Measurements from ENCODE around the gene KCNJ6.
"Not testable (repeated sequence)": the region's sequence is repeated elsewhere in the genome, so short reads cannot be mapped to it uniquely, and the experiment has no call there.

KCNJ6 gene

DNA sequence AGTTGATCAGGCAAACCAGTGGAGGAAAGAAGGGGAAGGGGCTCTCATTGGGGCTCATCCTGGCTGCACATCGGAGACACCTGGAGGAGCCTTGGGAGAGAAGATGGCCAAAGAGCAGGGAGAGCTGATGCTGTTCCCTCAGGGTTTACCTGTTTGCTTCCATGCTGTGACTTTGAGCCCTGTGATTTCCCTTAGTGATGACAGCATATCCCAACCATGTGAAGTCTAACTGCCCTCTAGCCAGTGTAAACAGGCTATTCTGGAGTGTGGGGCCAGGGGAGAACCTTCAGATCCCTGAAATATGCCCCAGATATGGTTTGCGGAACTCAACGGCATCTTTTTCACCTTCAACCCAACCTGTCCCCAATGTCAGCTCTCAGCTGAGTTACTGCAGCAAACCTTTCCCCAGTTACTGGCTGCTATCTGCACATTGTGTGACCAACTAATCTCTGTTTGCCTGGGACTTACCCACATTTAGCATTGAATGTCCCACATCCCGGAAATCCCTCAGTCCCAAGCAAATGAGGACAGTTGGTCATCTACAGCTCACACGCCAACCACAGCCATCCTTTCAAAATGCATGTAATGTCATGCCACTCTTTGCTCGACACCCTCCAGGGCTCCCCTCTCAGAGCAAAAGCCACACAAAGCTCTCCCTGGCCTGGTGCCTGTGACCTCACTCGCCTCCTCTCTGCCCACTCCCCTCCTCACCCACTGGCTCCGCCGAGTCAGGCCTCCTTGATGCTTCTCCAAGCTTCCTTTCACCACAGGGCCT, 242.3 kb downstream of the KCNJ6 start:
- no peak for DNase-seq

- DNase-seq = no peak
Observed at GRCh38 chr21:37671381-37671780, 244.9 kb downstream of the KCNJ6 start.

DNA sequence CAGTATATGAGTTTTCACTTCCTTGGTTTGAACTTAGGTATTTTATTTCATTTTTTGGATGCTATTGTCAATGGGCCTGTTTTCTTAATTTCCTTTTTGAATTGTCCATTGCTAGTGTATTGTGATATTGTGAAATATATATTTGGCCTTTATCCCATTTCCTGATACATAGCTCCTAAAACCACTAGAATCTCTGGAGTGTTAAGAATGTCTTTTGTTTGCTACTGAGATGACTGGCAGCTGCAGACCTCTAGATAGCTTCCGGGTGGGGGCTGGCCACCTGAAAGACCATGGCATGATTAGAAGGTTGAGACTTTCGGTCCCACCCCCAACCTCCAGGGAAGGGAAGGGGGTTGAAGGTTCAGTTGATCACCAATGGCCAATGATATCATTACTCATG, 245.4 kb downstream of the KCNJ6 start:
- no peak for DNase-seq

- no peak for DNase-seq
Observed at GRCh38 chr21:37669249-37669648, 247.0 kb downstream of the KCNJ6 start.

- DNase-seq = no peak
Observed at GRCh38 chr21:37668462-37669239, 247.6 kb downstream of the KCNJ6 start.

DNA sequence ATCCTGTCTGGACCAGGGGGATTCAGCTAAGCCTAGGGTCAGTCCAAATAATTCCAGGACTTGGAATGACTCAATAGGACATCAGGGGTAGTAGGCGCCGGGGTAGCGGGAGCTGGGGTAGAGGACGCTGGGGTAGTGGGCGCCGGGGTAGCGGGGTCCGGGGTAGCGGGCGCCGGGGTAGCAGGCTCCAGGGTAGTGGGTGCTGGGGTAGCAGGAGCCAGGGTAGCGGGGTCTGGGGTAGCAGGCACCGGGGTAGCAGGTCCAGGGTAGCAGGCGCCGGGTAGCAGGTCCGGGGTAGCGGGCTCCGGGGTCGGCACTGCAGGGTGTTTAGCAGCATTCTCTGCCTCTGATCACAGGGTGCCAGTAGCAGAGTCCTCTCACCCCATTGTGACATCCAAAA, 248.9 kb downstream of the KCNJ6 start:
- no peak for DNase-seq

DNA sequence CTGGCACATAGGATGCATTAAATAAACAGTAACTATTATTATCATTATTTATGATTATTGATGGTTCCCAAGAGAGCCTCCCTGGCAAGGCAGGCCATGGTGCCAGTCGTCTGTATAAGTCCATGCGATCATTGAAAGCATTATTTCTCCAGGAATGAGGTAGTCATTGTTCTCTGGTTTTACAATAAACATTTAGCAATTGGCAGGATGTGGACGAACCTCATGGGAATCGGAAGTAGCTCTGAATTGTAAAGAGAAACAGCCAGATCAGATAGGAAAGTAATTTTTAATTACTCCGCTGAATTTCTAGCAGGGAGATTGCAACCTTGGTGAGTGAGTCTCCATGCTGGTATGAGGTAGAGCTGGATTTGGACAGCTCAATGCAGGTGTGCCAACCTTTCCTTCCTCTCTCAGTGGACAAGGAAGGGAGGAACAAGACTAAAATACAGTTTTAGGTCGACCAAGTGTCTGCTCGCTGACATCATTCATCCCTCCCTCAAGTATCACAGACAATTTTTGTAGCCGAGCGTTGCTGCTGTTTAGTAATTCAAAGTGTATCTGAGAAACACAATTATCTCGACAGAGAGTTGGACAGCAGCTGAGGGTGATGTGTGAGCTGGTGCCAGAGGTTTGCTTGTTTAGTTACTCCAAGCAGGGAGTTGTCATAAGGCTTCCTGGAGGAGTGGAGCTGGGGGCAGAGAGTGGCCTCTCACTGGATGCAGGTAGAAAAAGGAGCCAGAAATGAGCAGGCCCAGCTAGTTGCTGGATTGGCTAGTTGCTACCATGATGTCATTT, 250.8 kb downstream of the KCNJ6 start:
- DNase-seq = no peak

DNA sequence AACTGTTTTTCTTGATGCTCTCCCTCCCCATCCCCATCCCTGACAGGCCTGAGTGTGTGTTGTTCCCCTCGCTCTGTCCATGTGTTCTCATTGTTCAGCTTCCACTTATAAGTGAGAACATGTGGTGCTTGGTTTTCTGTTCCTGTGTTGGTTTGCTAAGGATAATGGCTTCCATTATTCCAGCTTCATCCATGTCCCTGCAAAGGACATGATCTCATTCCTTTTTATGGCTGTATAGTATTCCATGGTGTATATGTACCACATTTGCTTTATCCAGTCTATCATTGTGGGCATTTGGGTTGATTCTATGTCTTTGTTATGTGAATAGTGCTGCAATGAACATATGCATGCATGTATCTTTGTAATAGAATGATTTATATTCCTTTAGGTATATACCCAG, 254.0 kb downstream of the KCNJ6 start:
- not testable (repeated sequence) for DNase-seq

GRCh38 chr21:37660709-37661108, 255.5 kb downstream of the KCNJ6 start:
- no peak for DNase-seq

- no peak for DNase-seq
Observed at GRCh38 chr21:37659874-37660273, 256.4 kb downstream of the KCNJ6 start.

DNA sequence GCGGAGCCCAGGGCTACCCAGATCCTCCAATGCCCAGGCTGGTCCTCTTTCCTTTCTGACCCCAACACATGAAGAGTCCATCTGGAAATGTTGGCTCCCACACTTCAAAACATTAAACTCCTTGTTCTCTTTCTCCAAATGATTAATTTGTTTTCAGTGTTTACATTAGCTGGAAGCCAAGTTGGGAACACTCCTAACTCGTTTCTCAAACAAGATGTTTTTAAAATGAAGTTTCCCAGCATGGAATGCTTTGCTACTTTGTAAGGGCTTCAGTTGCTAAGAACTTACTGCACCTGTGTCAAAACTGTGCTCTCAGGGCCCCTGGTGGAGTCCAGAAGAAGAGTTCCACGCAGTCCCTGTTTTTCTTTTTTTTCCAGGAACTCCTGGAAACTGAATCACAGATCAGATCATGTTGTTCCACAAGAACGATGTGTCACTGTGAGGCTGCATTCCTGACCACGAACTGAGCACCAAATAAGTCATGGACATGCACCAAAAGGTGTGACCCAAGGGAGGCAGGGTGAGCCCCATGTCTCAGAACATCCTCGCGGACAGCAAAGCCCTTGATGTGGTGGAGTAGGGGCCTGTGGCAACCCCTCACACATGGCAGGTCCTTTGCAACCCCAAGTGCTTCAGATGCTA, 257.3 kb downstream of the KCNJ6 start:
- no peak for DNase-seq

GRCh38 chr21:37658121-37658816, 258.0 kb downstream of the KCNJ6 start:
- DNase-seq = peak; percentile 29

GRCh38 chr21:37656899-37657298, 259.4 kb downstream of the KCNJ6 start:
- no peak for DNase-seq

GRCh38 chr21:37655611-37656300, 260.5 kb downstream of the KCNJ6 start:
- DNase-seq = no peak

- no peak for DNase-seq
Observed at GRCh38 chr21:37654596-37654995, 261.7 kb downstream of the KCNJ6 start.

DNA sequence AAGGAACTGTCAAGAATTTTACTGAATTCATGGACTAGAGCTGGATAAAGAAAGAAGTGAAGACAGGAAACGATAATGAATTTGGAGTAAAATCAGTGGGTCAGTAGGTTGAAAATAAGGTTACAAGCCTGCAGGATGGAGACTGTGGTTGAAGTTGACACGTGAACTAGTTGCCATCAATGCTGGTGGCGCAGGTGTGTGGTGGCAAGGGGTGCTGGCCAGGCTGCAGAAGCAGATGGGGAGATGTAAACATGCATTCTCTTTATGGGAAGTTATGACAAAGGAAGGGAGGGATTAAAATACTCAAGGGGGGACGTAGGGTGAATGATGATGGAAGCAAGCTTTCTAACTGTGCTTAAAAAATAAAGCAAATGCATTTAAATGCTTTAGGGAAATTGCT, 263.1 kb downstream of the KCNJ6 start:
- no peak for DNase-seq

DNA sequence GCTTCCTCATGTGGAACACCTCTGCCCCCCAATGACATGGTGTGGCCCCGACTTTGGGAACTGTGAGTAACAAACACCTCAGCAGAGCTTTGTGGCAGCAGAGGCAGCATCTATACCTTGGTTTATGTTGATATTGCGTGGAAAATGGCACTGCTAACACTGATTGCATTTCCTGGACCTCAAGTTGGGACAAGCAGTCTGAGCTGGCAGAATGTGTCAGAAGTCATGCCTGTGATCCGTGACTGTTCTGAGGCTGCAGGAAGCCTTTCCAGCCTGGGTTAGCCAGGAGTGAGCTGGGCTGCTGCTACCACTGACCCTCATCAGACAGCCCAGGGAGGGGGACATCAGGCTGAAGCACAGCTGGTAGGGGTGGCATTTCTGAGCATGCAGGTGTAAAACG, 268.5 kb downstream of the KCNJ6 start:
- no peak for DNase-seq

DNA sequence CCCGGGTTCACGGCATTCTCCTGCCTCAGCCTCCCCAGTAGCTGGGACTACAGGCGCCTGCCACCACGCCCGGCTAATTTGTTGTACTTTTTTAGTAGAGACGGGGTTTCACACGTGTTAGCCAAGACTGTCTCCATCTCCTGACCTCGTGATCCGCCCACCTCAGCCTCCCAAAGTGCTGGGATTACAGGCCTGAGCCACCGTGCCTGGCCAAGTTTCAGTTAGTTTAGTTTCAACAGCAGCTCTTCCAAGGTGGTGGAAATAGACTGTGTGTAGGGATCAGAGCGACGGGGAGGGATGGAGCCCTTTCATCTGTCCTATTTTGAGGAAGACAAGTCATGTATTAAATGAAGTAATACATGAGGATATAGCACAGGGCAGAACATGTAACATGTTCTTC, 269.5 kb downstream of the KCNJ6 start:
- DNase-seq = not testable (repeated sequence)

DNA sequence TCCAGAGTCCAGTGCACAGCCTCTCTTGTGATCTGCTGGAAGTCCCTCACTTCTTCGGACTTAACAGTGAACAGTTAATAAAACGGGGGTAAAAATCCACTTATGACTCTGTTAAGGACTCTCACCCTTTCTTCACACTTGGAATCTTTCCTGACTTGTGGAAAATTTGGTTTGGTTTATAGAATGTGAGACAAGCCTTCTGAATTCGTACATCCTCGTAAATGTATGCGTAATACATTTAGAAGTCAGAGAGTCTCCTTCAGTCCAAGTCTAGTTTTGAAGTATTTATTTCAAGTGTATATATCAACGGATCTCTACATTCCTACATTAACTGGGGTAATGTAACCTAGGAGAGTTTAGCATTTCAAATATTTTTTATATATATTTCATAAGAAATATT, 270.4 kb downstream of the KCNJ6 start:
- DNase-seq = no peak

DNA sequence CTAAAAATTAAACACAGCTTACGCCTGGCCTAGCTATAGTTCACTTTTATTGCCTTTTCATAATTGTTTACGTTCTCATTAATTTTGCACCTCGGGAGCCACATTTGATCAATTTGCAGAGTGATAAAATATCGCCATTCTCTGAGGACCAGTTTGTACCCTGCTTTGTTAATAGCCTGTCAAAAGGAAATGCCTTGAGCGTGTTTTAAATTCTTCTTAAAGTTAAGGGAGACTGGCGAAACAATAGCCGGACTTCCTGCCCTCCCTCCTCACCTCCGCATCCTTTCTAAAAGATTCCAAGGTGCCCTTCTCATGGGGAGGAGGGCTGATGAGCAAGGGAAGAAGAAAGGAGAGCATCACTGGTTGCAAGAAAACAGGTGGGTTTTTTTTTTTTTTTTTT, 271.6 kb downstream of the KCNJ6 start:
- DNase-seq = no peak

DNA sequence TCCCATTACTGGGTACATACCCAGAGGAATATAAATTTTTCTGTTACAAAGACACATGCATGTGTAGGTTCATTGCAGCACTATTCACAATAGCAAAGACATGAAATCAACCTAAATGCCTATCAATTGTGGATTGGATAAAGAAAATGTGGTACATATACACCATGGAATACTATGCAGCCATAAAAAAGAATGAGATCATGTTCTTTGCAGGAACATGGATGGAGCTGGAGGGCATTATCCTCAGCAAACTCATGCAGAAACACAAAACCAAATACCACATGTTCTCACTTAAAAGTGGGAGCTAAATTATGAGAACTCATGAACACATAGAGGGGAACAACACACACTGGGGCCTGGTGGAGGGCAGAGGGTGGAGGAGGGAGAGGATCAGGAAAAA, 272.4 kb downstream of the KCNJ6 start:
- DNase-seq = not testable (repeated sequence)

Measured in right kidney (tissue), 1 donor.